Cardiac muscle cell (in vitro differentiated cells and primary cell): ENCODE data around the gene BBIP1. TPM values are rescaled to one million over a fixed set of nuclear protein-coding genes. Genes with fewer than 3 reads are reported as not detected.

Experiments
- DNase-seq, 2 donors: peaks; one replicate each; pipeline versions ENCODE4 v3.0.0 to v3.0.0-alpha.2; 2010 to 2017; ENCODE audit warnings: low read depth in 1 of 2, low spot score in 1 of 2
- H3K27ac ChIP-seq: fragments of 200-600 bp; sonication (generic); 2 replicates; pipeline ENCODE4 v1.5.1; 2016
- H3K27me3 ChIP-seq: fragments of 200-600 bp; sonication (generic); 2 replicates; pipeline ENCODE4 v1.6.0; 2016; ENCODE audit warnings: control low read depth
- H3K36me3 ChIP-seq: fragments of 200-600 bp; sonication (generic); 2 replicates; pipeline ENCODE4 v1.5.1; 2016; ENCODE audit warnings: control low read depth
- H3K4me1 ChIP-seq: fragments of 200-600 bp; sonication (generic); 2 replicates; pipeline ENCODE4 v1.8.1; 2017; ENCODE audit warnings: low read depth, mild to moderate bottlenecking, mixed run types
- H3K4me3 ChIP-seq: fragments of 200-600 bp; sonication (generic); 2 replicates; pipeline ENCODE4 v1.5.1; 2016; ENCODE audit warnings: mild to moderate bottlenecking
- H3K9me3 ChIP-seq: fragments of 200-600 bp; sonication (generic); 2 replicates; pipeline ENCODE4 v1.5.1; 2017; ENCODE audit warnings: low read depth, mild to moderate bottlenecking, control low read depth
- polyA plus RNA-seq: library from polyadenylated mRNA; unstranded; fragments of >200 nt; fragmentation: Nextera tagmentation; extraction: Ambion mirVana; gene quantifications from 2 replicates; pipeline ENCODE4 v1.2.1, GENCODE V29; 2016
- total RNA-seq: library from RNA; depleted of rRNA; stranded (reverse); fragments of >200 nt; gene quantifications from 2 replicates; pipeline ENCODE4 v1.2.3, GENCODE V29; 2016
- TF ChIP-seq, protein P1 (sequence below): IDR thresholded peaks from 2 replicates; pipeline ENCODE4 v1.5.1; 2012; ENCODE audit warnings: low read depth, mild to moderate bottlenecking, low read length

Gene BBIP1
- total and polyA plus RNA-seq, 2 experiments from 2014 or later = 10.9 to 28.3 TPM

DNA sequence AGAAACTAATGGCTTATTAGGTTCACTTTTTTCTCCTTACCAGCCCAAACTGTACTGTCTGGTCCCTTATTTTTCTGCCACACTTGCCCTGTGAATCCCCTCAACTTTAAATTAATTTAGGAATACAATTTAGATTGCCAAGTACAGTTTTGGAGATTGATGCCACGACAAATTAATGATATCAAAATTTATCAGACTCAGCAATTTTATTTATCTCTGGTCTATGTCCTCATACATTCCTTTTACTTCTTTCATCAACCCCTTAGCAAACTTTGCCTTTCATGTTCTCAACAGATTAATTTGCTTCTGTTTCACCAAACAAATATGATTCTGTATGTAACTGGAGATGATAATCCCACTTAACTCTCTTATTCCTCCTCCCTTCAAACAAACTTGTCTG lies 38.6 kb upstream of the BBIP1 start:
- no peak for DNase-seq
- H3K27me3 ChIP-seq = no peaks in the 10 kb centered on the region
- TF ChIP-seq, protein P1, sequence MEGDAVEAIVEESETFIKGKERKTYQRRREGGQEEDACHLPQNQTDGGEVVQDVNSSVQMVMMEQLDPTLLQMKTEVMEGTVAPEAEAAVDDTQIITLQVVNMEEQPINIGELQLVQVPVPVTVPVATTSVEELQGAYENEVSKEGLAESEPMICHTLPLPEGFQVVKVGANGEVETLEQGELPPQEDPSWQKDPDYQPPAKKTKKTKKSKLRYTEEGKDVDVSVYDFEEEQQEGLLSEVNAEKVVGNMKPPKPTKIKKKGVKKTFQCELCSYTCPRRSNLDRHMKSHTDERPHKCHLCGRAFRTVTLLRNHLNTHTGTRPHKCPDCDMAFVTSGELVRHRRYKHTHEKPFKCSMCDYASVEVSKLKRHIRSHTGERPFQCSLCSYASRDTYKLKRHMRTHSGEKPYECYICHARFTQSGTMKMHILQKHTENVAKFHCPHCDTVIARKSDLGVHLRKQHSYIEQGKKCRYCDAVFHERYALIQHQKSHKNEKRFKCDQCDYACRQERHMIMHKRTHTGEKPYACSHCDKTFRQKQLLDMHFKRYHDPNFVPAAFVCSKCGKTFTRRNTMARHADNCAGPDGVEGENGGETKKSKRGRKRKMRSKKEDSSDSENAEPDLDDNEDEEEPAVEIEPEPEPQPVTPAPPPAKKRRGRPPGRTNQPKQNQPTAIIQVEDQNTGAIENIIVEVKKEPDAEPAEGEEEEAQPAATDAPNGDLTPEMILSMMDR = no peak
- no peaks in the 10 kb centered on the region for H3K9me3 ChIP-seq
- H3K36me3 ChIP-seq = no peaks in the 10 kb centered on the region
- no peak overlapping the region for H3K27ac ChIP-seq
- H3K4me3 ChIP-seq = no peak overlapping the region
- peaks cover 17% of the 10 kb centered on the region for H3K4me1 ChIP-seq

DNA sequence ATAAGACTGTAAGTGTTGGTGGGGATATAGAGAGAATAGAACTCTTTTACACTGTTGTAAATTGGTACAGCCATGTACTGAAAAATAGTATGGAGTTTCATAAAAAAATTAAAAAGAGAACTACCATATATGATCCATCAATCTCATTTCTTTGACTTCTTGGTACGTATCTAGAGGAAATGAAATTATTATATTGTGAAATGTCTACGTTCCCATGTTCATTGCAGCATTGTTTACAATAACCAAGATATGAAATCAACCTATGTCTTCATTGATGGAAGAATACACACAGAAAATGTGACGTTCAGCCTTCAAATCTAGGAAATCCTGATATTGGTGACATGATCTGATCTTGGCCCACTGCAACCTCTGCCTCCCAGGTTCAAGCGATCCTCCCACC lies 32.4 kb upstream of the BBIP1 start:
- Histone ChIP-seq H3K4me3 (no peak overlapping the region), H3K9me3 (no peaks in the 10 kb centered on the region), H3K27me3 (no peaks in the 10 kb centered on the region), H3K36me3 (no peaks in the 10 kb centered on the region), H3K4me1 (no peaks in the 10 kb centered on the region), H3K27ac (no peak overlapping the region)
- no peak for DNase-seq
- TF ChIP-seq, protein P1 = no peak

DNA sequence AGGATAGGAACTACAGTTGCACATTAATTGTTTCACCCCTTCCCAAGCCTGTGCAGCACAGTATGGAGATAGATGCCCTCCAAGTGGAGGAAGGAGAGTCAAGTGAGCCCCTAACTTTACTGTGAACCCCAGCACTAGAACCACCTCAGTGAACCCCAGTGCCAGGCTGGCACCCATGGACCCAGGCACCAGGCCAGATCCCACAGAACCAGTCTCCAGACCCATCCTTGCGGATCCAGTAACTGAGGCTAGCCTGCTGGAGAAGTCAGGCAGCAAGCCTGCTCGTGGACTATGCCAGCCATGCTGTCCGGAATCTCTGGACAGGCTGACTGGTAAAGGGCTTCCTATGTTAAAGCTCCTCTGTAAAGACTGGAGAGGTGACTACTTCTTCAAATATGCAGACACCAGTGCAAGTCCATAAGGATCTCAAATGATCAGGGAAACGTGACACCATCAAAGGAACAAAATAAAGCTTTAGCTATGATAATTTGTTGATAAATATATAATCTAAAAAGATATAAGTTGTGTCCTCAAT lies 28.1 kb upstream of the BBIP1 start:
- H3K4me1 ChIP-seq = no peaks in the 10 kb centered on the region
- H3K4me3 ChIP-seq = no peak overlapping the region
- peak in 1 of 2 donors; percentile 16 for DNase-seq
- H3K9me3 ChIP-seq = no peaks in the 10 kb centered on the region
- no peak overlapping the region for H3K27ac ChIP-seq
- no peaks in the 10 kb centered on the region for H3K27me3 ChIP-seq
- TF ChIP-seq, protein P1 = no peak
- no peaks in the 10 kb centered on the region for H3K36me3 ChIP-seq

DNA sequence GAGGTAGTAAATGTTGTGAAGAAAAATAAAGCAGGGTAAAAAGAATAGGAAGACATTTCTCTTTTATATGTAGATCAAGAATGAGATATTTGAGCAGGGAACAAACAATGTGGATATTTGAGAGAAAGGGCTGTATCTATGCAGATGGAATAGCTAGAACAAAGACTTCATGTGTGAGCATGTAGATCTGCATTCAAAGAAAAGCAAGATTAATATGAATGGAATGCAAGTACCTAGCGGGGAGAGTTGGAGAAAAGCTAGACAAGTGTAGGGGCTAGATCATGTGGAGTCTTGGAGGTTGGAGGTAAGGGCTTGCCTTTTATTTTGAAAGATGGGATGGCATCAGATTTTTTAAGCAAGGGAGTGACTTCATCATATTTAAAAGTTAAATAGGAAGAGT lies 27.5 kb upstream of the BBIP1 start:
- no peaks in the 10 kb centered on the region for H3K9me3 ChIP-seq
- no peaks in the 10 kb centered on the region for H3K4me1 ChIP-seq
- H3K27ac ChIP-seq = no peak overlapping the region
- no peak overlapping the region for H3K4me3 ChIP-seq
- TF ChIP-seq, protein P1 = no peak
- H3K27me3 ChIP-seq = no peaks in the 10 kb centered on the region
- H3K36me3 ChIP-seq = no peaks in the 10 kb centered on the region
- no peak for DNase-seq

DNA sequence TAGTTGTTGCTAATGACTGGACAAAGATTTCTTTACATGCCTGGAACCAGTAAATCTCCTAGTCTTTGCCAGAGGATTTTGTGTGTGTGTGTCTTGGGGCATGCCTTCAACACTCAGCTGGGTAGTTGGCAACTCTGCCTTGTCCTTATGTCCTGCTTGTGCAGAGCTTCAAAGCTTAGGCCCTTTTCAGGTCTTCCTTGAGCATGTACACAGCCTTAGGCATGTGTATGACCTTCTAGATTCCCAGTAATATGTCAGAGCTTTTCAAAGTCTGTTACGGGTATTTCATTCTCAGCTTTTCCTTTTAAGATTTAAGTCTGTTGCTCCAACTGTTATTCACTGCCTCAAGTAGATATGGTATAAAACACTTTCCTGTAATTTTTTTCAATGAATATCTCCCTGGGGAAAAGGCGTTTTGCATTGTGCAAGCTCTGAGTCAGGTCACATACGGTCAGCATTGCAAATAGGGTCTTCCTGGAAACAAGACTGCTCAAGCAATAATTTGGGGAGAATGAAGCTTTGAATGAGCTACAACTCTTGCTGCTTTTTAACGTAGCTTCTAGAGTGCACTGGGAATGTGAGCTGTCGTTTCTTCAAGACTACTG lies 25.9 kb upstream of the BBIP1 start:
- Histone ChIP-seq H3K9me3 (no peaks in the 10 kb centered on the region), H3K4me1 (no peaks in the 10 kb centered on the region), H3K27ac (no peak overlapping the region), H3K4me3 (no peak overlapping the region), H3K27me3 (no peaks in the 10 kb centered on the region), H3K36me3 (no peaks in the 10 kb centered on the region)
- TF ChIP-seq, protein P1 = no peak
- peak in 1 of 2 donors; percentile 92 for DNase-seq
